NT2/D1 (cell line): ENCODE measurements around the gene VIT.

Experiments used
- SUZ12 ChIP-seq: IDR thresholded peaks from 2 replicates; pipeline ENCODE4 v1.6.1; 2011; ENCODE audit not compliant: insufficient read length, insufficient read depth; ENCODE audit errors: extremely low read depth
- YY1 ChIP-seq: IDR thresholded peaks from 2 replicates; pipeline ENCODE4 v1.6.1; 2011; ENCODE audit not compliant: insufficient read length, insufficient read depth
- ZNF274 ChIP-seq: IDR thresholded peaks from 2 replicates; pipeline ENCODE4 v1.6.1; 2011; ENCODE audit warnings: mild to moderate bottlenecking, low read depth, low read length

DNA sequence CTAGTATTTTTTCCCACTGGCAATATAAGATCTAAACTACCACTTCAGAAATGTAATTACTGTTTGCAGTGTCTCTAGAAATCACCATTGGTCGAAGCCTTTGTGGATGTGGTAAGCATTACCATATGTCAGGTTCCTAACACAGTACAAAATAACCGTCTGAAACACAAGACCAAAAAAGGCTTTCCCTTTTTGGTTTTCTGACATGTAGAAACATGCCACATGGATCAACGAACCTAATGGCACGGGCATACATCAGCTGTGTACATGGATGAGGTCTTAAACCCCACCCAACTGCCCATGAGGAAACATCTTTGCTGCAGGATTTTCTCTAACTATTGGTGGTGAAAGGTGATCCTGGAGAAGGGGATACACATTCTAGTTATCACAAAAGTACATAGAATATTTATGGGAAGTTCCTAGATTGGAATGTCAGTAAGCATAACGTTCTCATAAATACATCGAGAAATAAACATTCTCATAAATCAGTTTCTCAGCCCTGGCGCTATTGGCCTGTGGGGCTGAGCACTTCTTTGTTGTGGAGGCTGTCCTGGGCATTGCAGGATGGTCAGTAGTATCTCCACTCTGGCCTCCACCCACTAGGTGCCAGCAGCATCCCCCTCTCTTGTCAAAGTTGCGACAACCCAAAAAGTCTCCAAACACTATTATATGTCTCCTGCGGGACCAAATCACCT is 9.0 kb downstream of the VIT start:
- TF ChIP-seq YY1 (no peak), ZNF274 (no peak), SUZ12 (no peak)
